Lung (tissue), 12 donors: ENCODE results near the gene MCTP1. TPM values are rescaled to one million over a fixed set of nuclear protein-coding genes. Genes with fewer than 3 reads are reported as not detected.
A peak's percentile ranks its signal among the peaks of the same experiment; 100 is the strongest.

Experiments
- ATAC-seq: fragments of 200-7000 bp; cut with Tn5 transposase; one replicate; pipeline ENCODE4 v1.9.1; 2020; ENCODE audit warnings: moderate number of reproducible peaks; ENCODE audit not compliant: insufficient read depth, low FRiP score
- DNase-seq, 3 donors: peaks; one replicate each; pipeline ENCODE4 v3.0.0-alpha.2; 2013 to 2017
- H3K27ac ChIP-seq, 2 donors: one replicate each; pipeline ENCODE4 v1.5.1; 2013; ENCODE audit warnings: mild to moderate bottlenecking in 2 of 2, moderate library complexity in 2 of 2, control low read depth in 1 of 2, inconsistent platforms in 1 of 2, low read depth in 1 of 2, low read length in 1 of 2
- H3K27me3 ChIP-seq, 3 donors: one replicate each; pipeline ENCODE4 v1.5.1; 2013; ENCODE audit warnings: low read length in 2 of 3; ENCODE audit not compliant: control insufficient read depth in 3 of 3, insufficient read depth in 3 of 3
- H3K36me3 ChIP-seq, 4 donors: one replicate each; pipeline ENCODE4 v1.5.1; 2013; ENCODE audit warnings: low read length in 4 of 4, mild to moderate bottlenecking in 1 of 4, moderate library complexity in 1 of 4; ENCODE audit not compliant: control insufficient read depth in 4 of 4, insufficient read depth in 4 of 4
- H3K4me1 ChIP-seq, 5 donors: one replicate each; pipeline ENCODE4 v1.5.1; 2013; ENCODE audit warnings: low read length in 5 of 5, mild to moderate bottlenecking in 2 of 5, moderate library complexity in 1 of 5; ENCODE audit not compliant: control insufficient read depth in 5 of 5, insufficient read depth in 5 of 5
- H3K4me3 ChIP-seq: one replicate; pipeline ENCODE4 v1.5.1; 2013; ENCODE audit warnings: mild to moderate bottlenecking, control low read depth, moderate library complexity
- H3K9ac ChIP-seq, 2 donors: one replicate each; pipeline ENCODE4 v1.5.1; 2013; ENCODE audit warnings: low read length in 2 of 2, control low read depth in 1 of 2; ENCODE audit not compliant: insufficient read depth in 1 of 2
- H3K9me3 ChIP-seq, 4 donors: one replicate each; pipeline ENCODE4 v1.5.1; 2013; ENCODE audit warnings: low read length in 3 of 4, mild to moderate bottlenecking in 1 of 4, moderate library complexity in 1 of 4; ENCODE audit not compliant: control insufficient read depth in 4 of 4, insufficient read depth in 3 of 4
- CTCF ChIP-seq: IDR thresholded peaks from 2 replicates; pipeline ENCODE4 v1.5.1; 2012; ENCODE audit warnings: mild to moderate bottlenecking; ENCODE audit errors: control extremely low read depth, extremely low read depth
- WGBS, 2 donors: extraction: QIAGEN DNeasy Blood & Tissue Kit; methylation state at CpG; one replicate each; pipeline ENCODE4 v1.1.7; 2013; 5-methylcytosine and 5-hydroxymethylcytosine counted together
- polyA plus RNA-seq, 2 donors: library from polyadenylated mRNA; stranded (reverse); fragments of 200-250 nt; gene quantifications; one replicate each; pipeline ENCODE4 v1.2.1, GENCODE V29; 2013
- total RNA-seq, 2 donors: library from RNA; depleted of rRNA in 1 of 2; stranded (reverse); fragments of >200 nt in 1 of 2; gene quantifications; one replicate each; pipeline ENCODE4 v1.2.1, GENCODE V29; 2014 to 2021
- donor health status: control.
- donor health status: control.
- donor health status: Bipolar disorder and iron deficiency.
- donor health status: healthy.
- donor health status: DM: yes; HTN: yes; CAD: no.

MCTP1 gene
- total and polyA plus RNA-seq, 4 donors = 5.8 to 34.8 (median 27.4) TPM

DNA sequence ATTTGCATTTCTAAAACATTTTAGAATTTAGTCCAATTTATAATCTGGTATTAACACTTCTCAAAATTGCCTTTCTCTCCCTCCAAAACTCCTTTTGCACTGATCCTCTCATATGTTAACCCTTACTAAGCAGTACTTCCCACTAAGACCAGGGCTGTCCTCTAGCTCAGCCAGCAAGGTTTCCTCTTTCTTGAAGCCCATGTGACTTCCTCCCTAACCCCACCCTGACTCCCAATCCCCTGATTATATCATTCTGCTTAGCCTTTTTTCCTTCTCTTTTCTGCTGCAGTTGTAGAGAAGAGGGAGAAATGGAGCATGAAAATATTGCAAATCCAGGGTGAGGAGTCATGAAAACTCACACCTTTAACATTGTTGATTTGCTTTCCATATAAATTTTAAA is 241.7 kb downstream of the MCTP1 start:
- Histone ChIP-seq H3K4me1 (peaks cover 0 to 5% (median 0%) of the 10 kb centered on the region in 5 donors), H3K9ac (no peak overlapping the region), H3K27me3 (no peaks in the 10 kb centered on the region), H3K27ac (peak overlapping the region in 1 of 2 donors; percentile 39), H3K36me3 (no peaks in the 10 kb centered on the region), H3K9me3 (no peaks in the 10 kb centered on the region), H3K4me3 (no peak overlapping the region)
- ATAC-seq (no peak), DNase-seq (no peak)
- no peak for TF ChIP-seq CTCF

GRCh38 chr5:95042037-95042436 is 242.9 kb downstream of the MCTP1 start:
- no peak for TF ChIP-seq CTCF
- peak in 1 of 3 donors; percentile 16 for DNase-seq
- H3K27ac ChIP-seq = no peak overlapping the region
- no peaks in the 10 kb centered on the region for H3K36me3 ChIP-seq
- no peak overlapping the region for H3K4me3 ChIP-seq
- peaks cover 0 to 5% (median 0%) of the 10 kb centered on the region in 5 donors for H3K4me1 ChIP-seq
- H3K27me3 ChIP-seq = no peaks in the 10 kb centered on the region
- ATAC-seq = no peak
- H3K9me3 ChIP-seq = no peaks in the 10 kb centered on the region
- no peak overlapping the region for H3K9ac ChIP-seq
- WGBS, 2 donors = 46 to 75% methylated on average over 4 of the region's 4 CpGs

DNA sequence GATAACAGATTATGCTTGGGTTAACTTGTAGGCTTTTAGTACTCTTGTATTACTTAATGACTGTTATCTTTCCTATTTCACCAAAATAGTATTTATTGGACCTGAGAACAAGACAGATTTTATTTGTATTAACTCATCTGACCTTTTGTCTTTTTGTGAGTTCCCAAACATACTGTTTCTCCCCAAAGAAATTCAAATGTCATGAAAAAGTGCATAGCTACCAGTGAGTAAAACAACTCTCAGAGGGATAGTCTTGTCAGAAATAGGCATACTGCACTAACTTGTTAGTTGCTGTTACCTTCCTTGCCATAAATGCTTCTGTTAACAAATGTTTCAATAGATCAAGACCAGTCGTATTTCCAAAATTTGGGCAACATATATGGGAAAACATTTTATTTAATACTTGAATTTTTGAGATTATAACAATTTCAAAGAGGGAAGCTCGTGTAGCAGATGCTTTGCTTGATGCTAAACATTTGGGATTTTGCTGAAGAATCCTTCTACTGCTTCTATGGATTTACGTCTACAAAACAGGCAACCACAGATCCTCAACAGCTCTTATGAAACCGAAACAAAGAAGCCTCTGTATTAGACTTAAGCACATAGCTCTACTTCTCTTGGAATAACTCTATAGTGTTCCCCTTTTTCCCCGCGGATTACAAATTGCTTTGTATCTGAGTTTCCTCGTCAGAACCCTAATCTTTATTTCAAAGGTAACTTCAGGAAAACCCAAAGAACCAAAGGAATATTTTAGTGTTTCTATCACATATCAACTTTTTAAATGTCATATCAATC is 248.8 kb downstream of the MCTP1 start:
- Histone ChIP-seq H3K27ac (no peak overlapping the region), H3K9me3 (peaks cover 0 to 9% (median 0%) of the 10 kb centered on the region in 4 donors), H3K27me3 (no peaks in the 10 kb centered on the region), H3K36me3 (no peaks in the 10 kb centered on the region), H3K4me3 (no peak overlapping the region), H3K4me1 (no peaks in the 10 kb centered on the region), H3K9ac (no peak overlapping the region)
- ATAC-seq (no peak), DNase-seq (no peak)
- TF ChIP-seq CTCF = no peak
- WGBS, 2 donors = 58% methylated on average over 7 of the region's 7 CpGs
